Erythroblast (primary cell): ENCODE data around the gene SAMD7.

ENCODE experiments used
- GATA1 ChIP-seq: IDR thresholded peaks from 2 replicates; pipeline ENCODE4 v1.6.1; 2011; ENCODE audit warnings: low read depth, mild to moderate bottlenecking, control low read depth, low read length, moderate library complexity
- POLR2A ChIP-seq: IDR thresholded peaks from 2 replicates; pipeline ENCODE4 v1.6.1; 2011; ENCODE audit warnings: mild to moderate bottlenecking, low read length

GRCh38 chr3:169952045-169952444 is 40.7 kb downstream of the SAMD7 start:
- no peak for TF ChIP-seq POLR2A
- TF ChIP-seq GATA1, result no peak
